NK-92 (cell line): ENCODE data around the gene GNB1.

Source experiments
- DNase-seq: peaks from one replicate; lab custom pipeline; 2025; ENCODE audit not compliant: unreplicated experiment; lab: John Stamatoyannopoulos, UW

Gene GNB1

DNA sequence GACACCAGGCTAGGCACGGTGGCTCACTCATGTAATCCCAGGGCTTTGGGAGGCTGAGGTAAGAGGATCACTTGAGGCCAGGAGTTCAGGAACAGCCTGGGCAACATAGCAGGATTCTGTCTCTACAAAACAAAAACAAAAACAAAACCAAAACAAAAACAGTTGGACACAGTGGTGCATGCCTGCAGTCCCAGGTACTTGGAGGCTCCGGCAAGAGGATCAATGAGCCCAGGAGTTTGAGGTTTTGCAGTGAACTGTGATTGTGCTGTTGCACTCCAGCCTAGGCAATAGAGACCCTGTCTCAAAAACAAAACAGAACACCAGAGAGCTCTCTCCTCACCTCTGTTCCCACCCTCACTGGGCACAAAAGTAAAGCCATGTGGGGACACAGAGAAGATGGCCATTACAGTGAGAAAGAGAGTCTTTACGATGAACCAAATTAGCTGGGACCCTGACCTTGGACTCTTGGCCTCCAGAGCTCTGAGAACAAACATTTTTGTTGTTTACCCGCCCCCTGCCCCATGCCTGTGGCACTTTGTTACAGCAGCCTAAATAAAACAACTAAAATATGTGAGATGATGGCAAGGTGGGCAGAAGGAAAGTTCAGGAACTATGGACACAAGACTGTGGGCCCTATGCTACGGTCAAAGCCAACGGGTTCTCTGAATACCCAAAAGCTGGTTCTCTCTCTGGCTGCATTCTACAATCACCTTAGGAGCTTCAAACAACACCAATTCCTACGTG, 122.5 kb downstream of the GNB1 start:
- DNase-seq: no peak

DNA sequence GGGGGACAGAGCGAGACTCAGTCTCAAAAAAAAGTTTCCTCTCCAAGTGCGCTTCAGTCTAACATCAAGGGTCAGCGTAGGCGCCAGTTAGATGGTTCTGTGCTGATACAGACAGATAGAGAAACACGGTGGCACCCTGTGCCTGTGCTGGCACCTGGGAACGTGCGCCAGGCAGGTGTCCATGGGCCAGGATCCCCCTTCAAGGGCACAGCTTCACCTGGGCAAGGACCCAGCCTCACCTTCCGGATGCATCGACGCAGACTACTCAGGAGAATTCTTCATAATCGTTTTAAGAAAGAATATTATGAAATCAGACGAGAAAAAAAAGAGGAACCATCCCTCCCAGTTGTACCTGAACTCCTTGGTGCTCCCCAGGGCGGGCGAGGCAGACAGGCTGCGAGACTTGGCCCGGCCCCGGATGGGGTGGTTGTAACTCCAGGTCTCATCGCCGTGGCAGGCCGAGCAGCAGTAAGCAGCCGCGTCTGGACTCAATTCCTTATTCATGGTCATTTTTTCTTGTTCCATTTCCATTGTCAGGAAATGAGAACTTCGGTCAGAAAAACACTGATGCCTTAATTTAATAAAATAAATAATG, 125.9 kb downstream of the GNB1 start:
- DNase-seq: no peak

DNA sequence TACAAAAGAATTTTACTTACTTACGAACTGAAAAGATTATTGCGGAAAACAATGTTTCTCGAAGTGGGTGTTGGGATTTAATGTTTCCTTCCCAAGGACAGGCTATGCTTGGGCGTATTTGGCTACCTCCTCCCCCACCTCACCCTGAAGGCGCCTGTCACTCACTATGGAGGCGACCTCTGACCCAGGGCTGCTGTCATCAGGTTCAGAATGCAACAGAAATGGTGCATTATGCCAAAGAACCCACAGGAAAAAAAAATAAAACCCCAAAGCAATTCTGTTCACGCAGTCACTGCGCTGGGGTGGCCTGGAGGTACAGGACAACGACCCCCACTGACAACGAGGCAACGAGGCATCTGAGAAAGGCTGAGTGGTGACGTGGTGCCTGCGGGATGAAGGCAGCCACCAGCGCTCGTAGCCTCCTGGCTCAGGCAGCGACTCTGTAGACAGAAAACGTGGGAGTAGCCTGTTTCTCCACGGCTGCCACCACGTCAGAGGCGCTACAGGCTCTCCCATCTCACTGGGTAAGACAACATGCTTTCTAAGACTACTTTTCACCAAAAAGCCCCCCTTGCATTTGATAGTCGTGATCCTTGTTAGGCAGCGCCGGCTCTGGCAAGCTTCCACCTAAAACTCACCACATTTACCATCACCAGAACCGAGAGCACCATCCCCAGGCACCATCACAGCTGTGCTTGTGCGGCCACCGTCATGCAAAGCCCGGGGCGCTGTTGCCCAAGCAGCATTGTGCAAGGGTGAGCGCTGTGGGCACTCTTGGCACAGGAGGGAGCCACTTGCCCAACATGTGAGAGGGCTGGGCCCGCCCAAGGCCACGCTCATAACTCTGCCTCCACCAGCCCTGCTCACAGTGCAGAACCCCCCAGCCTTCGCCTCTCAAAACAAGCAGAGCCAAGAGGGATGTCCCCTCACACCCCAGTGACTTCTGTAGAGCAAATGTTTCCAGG, 126.9 kb downstream of the GNB1 start:
- no peak for DNase-seq

DNA sequence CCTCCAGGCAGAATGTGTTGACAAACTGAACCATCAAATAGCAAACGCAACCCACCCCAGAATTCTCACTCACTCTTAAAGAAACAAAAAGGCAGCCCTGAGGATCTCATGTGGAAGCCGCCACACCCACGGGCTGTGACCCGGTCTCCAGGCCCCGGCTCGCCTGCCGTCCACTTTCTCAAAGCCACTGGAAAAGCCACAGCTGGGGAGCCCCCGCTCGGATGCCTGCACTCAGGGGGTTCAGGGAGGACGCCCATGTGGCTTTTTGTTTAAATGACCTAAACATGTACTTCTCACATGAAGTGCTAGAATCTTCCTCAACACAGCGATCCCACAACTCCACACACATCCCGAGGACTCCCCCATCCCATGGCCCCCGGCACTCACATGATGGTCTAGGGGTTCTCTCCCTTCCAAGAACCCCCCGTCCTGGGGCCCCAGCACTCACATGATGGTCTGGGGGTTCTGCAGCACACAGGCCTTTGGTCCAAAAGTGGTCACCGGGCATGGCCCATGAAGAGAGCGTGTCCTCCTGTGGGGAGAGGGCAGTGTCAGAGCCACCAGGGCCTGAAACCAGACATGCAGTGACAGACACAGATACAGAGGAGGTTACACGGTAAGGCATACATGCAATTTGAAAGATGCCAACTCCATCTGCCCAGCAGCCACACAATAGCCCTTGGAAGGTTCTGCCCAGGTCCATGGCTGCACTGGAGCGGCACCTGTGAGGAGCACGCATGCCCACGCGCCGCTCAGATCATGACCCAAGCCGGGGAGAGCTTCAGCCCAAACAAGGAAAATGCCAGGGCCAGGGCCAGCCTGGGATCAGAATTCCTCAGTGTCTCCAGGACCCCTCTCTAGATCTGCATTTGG, 129.1 kb downstream of the GNB1 start:
- no peak for DNase-seq

DNA sequence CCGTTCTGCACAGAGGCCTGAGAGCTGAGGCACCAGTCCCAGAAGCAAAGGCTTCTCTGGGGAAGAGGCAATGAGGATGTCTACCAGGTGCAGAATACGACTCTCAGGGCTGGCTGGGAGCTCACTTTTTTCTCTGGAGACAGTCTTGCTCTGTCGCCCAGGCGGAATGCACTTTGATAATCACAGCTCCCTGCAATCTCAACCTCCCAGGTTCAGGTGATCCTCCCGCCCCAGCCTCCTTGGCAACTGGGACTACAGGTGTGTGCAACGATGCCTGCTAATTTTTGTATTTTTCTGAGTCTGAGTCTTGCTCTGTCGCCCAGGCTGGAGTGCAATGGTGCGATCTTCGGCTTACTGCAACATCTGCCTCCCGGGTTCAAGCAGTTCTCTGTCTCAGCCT, 130.2 kb downstream of the GNB1 start:
- no peak for DNase-seq

DNA sequence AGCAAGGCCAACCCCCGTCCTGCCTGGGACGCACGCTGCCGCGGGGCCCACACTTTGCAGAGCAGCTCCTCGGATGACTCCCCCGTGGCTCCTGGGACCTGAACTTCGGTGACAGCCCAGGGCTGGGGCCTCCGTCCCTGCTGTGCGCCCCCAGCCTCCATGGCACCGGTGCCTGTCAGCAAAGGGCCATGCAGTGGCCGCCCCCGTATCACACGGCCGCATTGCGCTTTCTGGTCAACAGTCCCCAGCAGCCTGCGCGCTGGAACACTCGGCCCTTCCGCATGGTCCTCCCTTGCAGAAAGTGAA, 130.6 kb downstream of the GNB1 start:
- no peak for DNase-seq

DNA sequence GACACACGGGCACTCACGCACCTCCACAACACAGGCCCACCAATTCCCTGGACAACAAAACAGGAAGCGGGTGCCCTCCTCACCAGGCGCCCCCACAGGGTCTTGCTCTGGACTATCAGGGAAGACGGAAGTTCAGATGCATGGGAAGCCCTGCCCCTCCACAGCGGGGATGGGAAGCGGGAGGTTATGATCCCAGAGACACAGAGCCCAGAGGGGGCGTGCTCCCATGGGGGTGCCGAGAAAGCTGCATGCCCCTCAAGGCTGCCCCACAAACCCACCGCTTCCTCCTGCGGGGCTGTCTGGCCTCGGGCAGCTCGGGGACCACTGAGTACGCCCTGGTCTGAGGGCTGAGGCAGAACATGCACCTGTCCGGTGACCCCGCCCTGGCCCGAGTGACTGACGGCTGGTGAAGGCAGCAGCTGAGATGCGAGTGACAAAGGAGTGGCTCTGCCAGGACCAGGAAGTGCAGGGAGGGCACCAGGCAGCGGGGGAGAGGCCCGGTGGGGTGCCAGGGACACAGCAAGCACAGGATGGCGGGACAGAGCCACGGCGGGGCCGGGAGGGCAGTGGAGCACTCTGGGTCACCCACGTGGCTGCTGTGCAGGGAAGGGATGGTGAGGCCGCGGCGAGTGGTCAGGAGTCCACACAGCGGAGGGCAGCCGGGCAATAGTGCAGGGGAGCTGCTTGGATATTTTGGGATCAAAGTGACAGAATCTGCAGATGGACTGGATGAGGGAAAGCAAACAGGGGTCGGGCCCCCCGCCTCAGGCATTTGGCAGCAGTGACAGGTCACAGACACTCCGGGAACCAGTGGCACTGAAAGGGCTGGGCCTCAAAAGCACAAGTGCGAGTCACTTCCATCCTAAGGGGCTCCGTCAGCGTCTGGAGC, 131.2 kb downstream of the GNB1 start:
- no peak for DNase-seq

DNA sequence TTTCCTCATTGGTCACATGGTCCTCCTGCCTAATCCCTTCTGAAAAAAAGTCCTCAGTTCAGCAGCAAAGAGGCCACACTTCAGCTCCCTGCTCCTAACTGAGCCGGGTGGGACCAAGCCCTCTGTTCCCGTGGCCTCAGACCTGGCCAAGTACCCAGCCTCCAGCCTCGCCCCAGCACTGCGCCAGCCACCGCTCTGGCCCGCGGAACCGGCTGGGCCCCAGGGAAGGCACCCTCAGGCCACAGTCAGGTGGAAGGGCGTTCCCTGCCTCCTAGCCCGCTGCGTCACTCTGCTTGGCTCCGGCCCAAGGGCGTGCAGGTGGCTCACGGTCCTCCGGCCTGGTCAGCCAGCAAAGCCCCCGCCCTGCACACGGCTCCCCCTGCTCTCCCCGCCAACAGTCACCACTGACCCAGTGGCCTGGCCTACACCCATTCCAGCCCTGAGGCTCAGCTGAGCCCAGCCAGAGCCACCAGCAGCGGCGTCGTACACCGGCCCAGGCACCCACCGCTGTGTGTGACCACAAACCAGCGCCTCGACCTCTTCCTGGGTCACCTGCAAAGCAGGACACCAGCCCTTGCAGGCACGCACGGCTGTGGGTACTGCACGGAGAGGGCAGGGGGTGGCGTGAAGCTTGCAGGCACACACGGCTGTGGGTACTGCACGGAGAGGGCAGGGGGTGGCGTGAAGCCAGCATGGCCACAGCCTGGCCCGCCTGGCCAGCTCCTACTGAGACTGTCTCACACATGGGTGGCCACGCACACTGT, 132.0 kb downstream of the GNB1 start:
- no peak for DNase-seq

DNA sequence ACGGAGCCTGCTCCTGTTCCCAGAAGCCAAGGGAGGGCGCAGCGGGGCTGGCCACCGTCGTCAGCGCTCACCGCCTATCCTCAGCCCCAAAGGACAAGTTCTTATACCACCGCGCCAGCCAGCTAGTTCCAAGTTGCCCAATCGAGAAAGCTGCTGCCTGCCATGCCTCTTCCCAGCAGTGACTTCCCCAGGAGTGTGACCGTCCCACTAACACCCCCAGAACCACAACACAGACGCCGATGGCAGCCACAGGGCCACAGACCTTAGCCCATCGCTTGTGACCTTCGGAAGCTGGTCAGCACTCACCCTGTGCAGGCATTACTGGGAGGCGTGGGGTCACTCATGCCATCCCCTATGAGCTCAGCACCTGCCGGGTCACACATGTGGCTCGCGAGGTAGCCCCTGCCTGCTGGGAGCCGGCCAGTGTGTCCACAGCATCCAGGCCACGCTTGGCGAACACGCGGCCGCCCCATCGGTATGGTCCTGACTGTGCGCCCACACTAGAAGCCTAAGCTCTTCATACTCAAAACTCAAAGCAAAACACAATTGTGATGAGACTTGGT, 132.7 kb downstream of the GNB1 start:
- no peak for DNase-seq

DNA sequence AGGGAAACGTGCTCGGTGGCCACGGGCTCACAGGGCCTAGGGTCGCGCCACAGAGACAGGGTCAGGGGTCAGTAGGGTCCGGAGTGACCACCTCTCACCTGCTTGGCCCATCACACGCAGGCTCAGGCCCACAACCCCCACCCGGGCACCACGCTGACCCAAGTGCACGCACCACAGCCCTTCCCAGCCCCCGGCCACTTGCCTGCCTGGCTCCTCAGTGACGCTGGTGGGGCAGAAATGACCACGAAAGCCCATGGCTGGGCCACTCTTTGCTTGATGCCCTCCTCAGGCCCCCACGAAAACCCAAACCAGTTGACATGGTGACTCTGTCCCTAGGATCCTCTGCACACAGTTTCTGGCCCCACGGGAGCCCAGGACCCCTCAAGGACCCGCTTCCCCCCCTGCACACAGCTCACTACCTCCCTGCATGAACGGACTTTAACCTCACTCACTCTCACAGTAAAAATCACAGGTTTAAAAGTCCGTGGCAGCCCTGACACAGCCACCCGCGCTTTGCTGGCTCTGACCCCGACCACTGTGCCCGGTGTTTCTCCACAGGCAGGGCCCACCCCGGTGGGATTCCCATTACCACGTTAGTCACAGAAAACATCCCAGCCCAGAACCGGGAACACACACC, 133.3 kb downstream of the GNB1 start:
- DNase-seq: no peak

DNA sequence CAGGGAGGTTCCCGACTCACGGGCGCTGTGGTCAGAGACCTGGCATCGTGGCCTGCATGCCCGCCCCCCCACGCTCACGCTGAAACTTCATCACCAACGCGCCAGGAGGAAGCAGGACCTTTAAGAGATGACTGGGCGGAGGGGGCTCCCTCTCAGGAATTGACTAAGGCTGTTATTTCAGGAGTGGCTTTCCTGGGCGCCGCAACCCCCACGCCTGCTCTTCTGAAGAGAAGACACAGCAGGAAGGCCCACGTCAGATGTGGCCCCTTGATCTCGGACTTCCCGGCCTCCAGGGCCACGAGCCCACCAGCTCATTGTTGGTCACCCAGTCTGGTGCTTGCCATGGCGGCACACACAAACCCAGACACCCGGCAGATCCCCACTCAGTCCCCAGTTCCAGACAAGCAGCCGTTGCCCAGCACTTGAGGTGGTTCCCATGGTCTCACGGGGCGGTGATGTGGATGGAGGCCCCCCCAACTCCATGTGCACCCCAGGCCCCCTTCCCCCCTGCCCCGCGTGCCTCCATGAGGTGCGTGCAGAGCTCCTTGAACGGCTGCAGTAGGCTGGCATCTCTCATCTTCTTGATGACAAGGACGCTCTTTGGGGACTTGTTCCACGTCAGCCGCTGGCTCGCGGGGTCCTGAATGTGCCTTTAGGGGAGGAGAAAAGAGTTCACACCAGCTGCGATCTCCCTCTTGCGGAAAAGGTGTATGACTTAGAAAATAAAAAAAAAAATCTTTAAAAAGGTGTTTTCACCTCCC, 134.0 kb downstream of the GNB1 start:
- no peak for DNase-seq

DNA sequence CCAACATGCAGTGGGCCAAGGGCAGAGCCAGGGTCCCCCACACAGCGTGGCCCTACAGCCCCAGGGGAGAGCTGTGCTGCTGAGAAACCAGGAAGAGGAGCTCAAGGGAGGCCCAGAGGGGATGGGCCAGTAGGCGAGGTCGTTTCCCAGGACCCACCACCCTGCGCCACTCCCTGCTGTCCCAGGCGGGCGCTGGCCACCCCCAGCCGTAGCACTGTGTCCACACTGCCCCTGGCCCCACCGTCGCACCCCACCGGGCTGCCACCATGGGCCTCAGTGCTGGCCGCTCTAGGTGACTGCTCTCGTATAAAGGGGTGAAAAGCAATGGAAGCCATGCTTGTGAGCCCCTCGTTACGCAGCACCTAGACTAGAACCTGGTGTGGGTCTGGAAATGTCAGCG, 135.0 kb downstream of the GNB1 start:
- DNase-seq: no peak

DNA sequence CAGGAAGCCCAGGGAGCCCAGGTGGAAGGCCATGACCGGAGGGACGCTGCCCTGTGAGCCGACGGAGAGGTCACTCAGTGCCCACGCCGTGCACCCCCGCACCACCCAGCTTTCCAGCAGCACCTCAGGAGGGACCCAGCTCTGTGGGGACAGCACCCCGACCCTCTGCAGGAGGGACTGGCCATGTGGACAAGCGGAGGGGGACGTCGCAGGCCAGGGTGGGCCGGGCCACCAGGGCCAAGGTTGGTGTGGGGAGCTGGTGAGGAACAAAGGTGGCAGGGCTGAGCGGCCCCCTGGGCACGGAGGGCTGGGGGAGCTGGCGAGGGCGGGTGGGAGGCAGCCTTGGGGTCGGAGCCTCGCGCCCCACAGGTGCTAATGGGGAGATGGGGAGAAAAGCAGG, 135.5 kb downstream of the GNB1 start:
- no peak for DNase-seq

DNA sequence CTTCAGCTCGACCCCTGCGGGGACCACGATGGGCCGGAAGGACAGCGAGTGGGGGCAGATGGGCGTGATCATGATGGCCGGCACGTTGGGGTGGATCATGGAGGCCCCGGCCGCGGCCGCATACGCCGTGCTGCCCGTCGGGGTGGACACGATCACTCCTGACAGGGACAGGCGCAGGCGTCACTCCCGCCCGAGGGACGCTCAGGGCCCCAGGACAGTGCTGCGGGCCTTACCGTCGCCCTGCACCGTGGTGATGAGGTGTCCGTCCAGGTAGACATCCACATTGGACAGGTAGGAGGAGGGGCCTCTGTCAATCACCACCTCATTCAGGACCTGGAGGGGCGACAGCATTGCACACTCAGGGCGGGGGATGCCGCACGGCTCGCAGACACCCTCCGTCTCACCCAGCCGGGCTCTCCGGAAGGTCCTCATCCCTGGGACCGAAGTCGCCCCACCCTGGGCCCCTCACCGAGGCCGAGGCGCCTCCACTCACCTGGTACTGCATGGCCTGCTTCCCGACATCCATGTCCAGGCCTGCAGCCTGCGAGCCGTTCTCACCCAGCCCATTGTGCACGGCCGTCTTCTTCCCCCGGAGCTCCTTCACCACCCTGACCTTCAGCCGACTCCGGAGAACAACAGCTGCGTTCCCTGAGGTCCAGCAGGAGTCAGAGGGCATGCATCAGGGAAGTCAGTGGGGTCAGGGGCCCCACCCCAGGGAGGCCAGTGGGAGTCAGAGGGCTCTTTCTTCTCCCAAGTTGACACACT, 136.7 kb downstream of the GNB1 start:
- no peak for DNase-seq

DNA sequence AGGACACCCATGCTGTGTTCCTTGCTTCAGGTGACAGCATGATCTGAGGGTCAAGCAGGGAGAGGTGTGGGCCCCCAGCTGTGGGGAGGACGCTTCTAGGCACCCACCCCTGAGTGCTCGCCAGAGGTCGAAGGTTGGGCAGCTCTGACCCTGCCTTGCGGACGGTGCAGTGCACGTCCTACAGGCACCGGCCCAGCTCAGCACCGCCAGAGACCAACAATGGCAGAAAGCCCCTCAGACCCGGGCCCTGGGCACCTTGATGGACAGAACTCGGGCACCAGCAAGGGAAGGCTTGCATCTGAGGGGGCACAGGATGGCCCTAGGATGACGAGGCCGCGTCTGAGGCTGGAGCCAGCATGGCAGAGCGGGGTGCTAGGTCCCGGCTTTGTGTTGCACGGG, 137.3 kb downstream of the GNB1 start:
- no peak for DNase-seq

DNA sequence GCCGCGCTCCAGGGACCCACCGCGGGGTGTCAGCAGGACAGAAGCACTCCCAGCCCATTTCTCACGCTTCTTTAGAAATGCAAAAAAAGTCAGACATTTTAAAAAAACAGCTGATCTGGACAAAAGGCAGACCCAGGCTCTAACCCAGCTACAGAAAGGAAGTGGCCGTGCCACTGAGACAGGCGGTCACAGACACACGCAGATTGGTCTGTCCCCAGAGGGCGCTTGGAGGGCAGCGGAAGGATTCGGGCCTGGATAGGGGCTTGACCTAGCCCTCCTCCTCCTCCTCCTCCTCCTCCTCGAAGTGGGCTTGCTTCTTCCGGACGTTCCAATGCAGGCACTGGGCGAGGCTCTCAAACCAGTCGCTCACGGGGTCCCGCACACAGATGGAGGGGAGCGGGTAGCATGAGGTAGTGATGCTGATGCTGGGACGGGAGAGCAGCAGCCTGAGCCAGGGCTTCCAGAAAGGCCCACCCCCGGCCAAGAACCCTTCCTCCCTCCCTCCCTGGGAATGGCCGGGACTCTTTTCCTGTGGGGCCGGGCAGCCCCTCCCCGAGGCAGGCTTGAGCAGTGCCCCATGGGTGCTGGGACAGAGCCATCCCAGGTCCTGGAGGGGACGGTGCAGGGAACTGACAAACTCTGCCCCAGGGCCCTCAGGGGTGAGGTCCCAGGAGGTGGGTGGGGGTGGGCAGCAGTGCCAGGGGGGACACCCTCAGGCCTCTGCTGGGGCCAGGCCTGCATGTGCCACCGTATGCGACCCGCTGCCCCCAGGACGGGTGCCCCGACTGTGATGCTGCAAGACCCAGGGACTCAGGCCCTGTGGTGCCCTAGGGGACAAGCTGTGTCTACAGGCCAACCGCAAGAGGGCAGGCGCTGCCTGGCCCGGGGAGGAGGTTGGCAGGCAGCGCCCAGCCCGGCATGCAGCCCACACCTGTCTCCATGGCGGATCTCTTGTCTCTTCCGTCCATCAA, 138.0 kb downstream of the GNB1 start:
- no peak for DNase-seq
